Epithelial cell of esophagus (primary cell): ENCODE data around the gene CSNK1D.

Experiments
- DNase-seq: peaks from one replicate; pipeline ENCODE4 v3.0.0; 2010; ENCODE audit warnings: low read depth
- H3K4me3 ChIP-seq: 2 replicates; pipeline ENCODE4 v1.5.1; 2011; ENCODE audit warnings: mild to moderate bottlenecking, low read length, control low read depth
- TF ChIP-seq, protein P1 (sequence below): IDR thresholded peaks from 2 replicates; pipeline ENCODE4 v1.5.1; 2011; ENCODE audit warnings: low read depth, mild to moderate bottlenecking, low read length, control low read depth, inconsistent platforms; ENCODE audit not compliant: insufficient read depth; ENCODE audit errors: missing control alignments

Gene CSNK1D

DNA sequence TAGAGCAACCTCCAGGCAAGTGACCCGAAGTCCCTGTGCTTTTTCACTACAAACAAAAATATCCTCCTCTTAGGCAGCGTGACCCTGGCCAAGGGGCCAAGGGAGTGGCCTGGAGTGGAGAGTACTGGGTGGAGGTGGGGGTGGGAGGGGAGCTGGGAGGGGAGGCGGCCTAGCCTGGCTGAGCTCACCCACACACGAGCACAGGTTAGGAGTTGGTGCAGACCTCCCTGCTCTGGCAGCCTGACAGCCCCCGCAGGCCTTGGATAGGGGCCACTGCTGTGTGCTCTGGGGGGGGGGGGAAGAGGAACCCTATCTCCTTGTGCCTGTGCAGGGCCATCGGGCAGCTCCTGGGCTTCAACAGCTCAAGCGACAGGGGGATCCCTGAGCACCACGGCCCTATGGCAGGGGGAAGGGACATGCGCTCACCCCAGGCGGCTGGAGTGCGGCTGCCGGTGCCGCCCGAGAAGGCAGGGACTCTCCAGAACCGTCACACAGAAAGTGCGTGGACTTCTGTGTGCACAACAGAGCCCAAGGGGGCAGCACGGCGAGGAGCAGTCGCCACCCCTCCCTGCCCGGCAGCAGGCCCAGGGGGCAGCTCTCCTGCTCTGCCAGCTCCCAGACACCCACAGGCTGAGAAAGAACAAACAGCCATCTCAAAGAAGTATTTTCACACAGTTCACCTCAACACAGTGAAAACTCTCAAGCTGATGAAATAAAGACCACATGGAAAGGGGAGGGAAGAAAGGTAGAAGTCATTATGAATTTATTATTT lies 31.4 kb downstream of the CSNK1D start:
- H3K4me3 ChIP-seq = no peak overlapping the region
- TF ChIP-seq, protein P1, sequence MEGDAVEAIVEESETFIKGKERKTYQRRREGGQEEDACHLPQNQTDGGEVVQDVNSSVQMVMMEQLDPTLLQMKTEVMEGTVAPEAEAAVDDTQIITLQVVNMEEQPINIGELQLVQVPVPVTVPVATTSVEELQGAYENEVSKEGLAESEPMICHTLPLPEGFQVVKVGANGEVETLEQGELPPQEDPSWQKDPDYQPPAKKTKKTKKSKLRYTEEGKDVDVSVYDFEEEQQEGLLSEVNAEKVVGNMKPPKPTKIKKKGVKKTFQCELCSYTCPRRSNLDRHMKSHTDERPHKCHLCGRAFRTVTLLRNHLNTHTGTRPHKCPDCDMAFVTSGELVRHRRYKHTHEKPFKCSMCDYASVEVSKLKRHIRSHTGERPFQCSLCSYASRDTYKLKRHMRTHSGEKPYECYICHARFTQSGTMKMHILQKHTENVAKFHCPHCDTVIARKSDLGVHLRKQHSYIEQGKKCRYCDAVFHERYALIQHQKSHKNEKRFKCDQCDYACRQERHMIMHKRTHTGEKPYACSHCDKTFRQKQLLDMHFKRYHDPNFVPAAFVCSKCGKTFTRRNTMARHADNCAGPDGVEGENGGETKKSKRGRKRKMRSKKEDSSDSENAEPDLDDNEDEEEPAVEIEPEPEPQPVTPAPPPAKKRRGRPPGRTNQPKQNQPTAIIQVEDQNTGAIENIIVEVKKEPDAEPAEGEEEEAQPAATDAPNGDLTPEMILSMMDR = no peak
- peak; percentile 39 for DNase-seq

DNA sequence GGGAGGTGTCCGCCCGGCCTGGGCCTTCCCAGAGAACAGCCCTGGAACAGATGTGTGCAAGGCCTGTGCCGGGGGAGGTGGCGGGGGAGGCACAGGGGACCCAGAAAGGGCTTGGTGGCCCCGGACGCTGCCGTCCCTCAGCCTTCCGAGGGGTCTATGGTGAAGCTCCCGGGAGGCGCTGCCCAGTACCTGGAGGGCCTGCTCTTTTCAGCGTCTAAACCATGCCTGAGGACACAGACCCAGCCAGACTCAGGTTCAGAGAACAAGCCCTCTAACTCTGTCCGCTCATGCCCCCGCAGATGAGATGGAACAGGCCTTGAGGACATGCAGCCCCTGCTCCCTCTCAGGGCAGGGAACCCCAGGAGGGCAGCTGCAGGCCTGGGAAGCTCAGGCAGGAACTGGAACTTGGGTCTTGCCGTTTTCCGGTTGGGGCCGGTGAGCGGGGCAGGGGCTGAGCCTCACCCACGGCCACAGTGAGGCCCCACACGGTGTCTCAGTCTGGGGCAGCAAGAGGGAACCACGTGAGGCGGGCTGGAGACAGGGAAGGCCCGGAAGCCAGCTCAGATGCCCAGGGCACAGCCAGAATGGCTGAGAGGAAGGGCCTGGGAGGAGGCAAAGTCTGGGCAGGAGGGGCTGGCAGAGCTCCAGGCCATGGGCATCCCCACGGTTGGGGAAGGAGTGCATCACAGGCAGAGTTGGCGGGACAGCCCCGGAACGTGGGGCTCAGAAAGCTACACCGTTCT lies 32.1 kb downstream of the CSNK1D start:
- H3K4me3 ChIP-seq = no peak overlapping the region
- TF ChIP-seq, protein P1 = no peak
- DNase-seq = peak; percentile 81

DNA sequence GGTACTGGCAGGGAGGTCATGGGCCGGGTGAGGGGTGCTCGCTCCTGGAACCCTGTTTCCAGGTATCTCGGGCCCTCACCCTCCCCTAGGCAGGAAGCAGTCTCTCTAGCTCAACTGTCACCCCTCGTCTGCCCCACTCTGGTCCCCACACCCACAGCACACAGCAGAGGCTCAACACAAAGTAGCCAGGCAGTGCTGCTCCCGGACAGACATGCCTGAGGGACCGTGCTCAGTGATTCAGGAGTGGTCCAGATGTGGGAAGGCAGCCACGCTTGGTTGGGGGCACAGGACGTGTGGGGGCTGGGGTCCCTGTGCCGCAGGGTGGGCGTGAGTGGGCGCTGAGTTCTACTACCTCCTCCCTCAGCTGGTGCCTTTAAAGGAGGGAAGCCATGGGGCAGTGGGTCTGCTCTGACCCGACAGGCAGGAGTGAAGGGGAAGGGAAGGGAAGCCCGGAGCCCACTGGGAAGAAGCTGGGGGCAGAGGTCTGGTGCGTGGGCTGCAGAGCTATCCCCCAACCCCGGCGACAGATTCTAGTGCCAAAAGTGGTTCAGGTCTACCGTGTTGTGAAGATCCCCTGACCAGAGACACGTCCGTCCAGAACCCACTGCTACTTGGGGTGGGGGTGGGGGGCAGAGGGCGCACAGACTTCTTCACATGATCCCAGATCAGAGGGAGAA lies 32.9 kb downstream of the CSNK1D start:
- no peak for DNase-seq
- TF ChIP-seq, protein P1 = no peak
- no peak overlapping the region for H3K4me3 ChIP-seq

DNA sequence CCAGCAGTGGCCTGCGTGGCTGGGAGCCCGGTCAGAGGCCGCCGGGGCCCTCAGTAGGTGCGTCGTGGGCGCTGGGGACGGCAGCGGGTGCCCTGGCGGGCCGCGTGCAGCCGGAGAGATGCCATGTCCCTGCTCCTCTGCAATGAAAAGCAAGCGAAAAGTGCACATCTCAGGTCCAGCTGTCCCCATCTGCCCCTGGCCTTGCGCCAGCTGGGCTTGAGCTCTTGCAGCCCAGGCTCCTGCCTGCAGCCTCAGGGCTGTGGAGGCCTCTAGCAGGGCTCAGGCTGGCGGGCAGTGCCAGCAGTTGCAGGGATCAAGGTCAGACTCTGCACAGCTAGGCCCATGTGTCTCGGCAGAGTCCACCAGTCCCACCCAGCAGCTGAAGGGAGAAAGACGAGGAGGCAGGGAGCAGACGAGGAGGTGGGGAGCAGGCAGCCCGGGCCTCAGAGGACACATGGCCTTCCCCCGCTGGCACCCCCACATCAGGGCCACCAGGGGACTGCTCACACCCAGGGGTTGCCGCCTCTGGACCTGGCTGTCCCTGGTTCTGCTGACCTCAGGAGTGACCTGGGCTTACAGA lies 33.5 kb downstream of the CSNK1D start:
- no peak for DNase-seq
- no peak overlapping the region for H3K4me3 ChIP-seq
- TF ChIP-seq, protein P1 = no peak

DNA sequence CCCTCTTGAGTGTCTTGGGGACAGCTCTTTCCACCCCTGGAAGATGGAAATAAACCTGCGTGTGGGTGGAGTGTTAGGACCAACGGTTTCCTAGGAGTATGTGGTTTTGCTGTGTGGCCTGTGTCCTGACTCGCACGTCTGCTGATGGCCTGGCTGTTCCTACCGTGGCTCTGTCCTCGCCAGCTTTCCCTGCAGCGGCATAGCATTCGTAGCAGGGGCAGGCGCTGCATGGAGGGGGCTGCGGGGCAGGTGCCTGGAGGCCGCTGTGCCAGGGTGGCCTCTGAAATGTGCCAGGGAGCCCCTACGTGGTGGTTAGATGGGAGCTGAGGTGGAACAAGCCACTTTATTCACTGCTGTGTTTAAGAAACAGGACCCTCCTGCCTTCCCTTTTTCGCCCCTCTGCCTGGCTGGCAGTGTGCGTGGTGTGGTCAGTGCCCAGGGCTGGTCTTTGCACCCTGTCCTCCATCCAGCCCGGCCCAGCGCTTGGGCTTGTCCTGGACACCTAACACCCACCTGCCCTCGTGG lies 34.0 kb downstream of the CSNK1D start:
- TF ChIP-seq, protein P1 = no peak

DNA sequence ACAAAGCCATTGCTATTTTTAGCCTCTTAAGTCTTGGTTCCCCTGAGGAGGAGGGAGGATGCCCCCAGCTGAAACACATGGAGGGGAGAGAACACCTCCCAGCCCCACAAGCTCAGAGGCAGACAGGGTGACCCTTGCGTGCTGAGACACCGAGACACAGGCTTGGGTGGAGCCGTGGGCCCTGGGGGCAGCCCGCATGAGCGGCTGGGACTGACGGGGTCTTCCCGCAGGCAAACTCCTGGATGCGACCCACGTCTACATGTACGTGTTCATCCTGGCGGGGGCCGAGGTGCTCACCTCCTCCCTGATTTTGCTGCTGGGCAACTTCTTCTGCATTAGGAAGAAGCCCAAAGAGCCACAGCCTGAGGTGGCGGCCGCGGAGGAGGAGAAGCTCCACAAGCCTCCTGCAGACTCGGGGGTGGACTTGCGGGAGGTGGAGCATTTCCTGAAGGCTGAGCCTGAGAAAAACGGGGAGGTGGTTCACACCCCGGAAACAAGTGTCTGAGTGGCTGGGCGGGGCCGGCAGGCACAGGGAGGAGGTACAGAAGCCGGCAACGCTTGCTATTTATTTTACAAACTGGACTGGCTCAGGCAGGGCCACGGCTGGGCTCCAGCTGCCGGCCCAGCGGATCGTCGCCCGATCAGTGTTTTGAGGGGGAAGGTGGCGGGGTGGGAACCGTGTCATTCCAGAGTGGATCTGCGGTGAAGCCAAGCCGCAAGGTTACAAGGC lies 34.9 kb downstream of the CSNK1D start:
- no peak overlapping the region for H3K4me3 ChIP-seq
- TF ChIP-seq, protein P1 = no peak
- DNase-seq = peak; percentile 94

More for the DNA sequence above, 34.0 kb downstream of the CSNK1D start:
- DNase-seq = no peak
- H3K4me3 ChIP-seq = no peak overlapping the region
